ENCODE results near the gene LRRC32. TPM values are rescaled to one million over a fixed set of nuclear protein-coding genes. Genes with fewer than 3 reads are reported as not detected.

LRRC32 gene
- total RNA-seq, 1 donor from 2014 or later = 24.4 TPM

DNA sequence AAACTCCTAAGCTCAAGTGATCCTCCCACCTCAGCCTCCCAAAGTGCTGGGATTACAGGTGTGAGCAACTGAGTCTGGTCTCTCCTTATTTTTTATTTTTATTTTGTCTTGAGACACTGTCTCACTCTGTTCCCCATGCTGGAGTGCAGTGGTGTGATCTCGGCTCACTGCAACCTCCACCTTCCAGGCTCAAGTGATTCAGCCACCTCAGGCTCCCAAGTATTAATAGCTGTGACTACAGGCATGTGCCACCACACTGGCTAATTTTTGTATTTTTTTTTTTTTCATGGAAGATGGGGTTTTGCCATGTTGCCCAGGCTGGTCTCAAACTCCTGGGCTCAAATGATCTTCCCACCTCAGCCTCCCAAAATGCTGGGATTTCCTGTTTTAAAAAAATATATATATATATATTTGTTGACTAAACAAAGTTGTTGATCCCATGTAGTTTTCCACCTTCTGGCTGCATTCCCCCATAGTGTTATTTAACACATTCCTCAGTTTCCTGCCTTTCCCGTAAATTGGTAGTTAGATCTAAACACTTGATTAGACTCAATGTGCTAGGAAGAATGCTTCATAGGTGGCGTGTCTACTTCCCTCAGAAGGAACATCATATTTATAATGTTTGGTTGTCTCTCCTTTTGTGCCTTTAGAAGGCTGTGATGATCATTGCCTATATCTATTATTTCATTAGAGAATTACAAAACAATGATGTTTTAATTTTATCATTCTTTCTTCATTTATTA is 38.8 kb downstream of the LRRC32 start:
- no peaks in the 10 kb centered on the region for H3K36me3 ChIP-seq (ENCODE audit: insufficient read depth, low read length)
- Mint-ChIP-seq H3K27ac (ENCODE audit: unreplicated experiment) (no peak overlapping the region), H3K36me3 (ENCODE audit: low read depth, unreplicated experiment) (peaks cover 5% of the 10 kb centered on the region), H3K27me3 (ENCODE audit: low read depth, unreplicated experiment) (peaks cover 21% of the 10 kb centered on the region), H3K4me3 (ENCODE audit: unreplicated experiment) (no peak overlapping the region), H3K4me1 (ENCODE audit: low read depth, unreplicated experiment) (no peaks in the 10 kb centered on the region), H3K9me3 (ENCODE audit: unreplicated experiment) (peaks cover 7% of the 10 kb centered on the region)
- H3K9me3 ChIP-seq (ENCODE audit: insufficient read depth, low read depth, low read length) = peaks cover 2% of the 10 kb centered on the region
- H3K4me2 ChIP-seq (ENCODE audit: low read length) = no peak overlapping the region
- no peaks in the 10 kb centered on the region for H3K27me3 ChIP-seq (ENCODE audit: insufficient read depth, low read length)
- no peak overlapping the region for H3K4me3 ChIP-seq (ENCODE audit: insufficient read depth, low read depth, low read length)
- H3K4me1 ChIP-seq (ENCODE audit: insufficient read depth, low read length) = peaks cover 12% of the 10 kb centered on the region
- H3K79me2 ChIP-seq (ENCODE audit: insufficient read depth, low read length) = no peaks in the 10 kb centered on the region
- no peak overlapping the region for H3K9ac ChIP-seq (ENCODE audit: low read length)
- H3K27ac ChIP-seq (ENCODE audit: low read depth, low read length) = no peak overlapping the region
- DNase-seq (ENCODE audit: low read depth) = no peak
- no peaks in the 10 kb centered on the region for H4K20me1 ChIP-seq (ENCODE audit: insufficient read depth, low read length)
- H2AFZ ChIP-seq (ENCODE audit: low read depth, low read length) = no peak overlapping the region
- no peak for TF ChIP-seq EZH2 (IDR thresholded peaks at IDR 0.05; ENCODE audit: insufficient read depth, low read length)
- TF ChIP-seq, protein P1, sequence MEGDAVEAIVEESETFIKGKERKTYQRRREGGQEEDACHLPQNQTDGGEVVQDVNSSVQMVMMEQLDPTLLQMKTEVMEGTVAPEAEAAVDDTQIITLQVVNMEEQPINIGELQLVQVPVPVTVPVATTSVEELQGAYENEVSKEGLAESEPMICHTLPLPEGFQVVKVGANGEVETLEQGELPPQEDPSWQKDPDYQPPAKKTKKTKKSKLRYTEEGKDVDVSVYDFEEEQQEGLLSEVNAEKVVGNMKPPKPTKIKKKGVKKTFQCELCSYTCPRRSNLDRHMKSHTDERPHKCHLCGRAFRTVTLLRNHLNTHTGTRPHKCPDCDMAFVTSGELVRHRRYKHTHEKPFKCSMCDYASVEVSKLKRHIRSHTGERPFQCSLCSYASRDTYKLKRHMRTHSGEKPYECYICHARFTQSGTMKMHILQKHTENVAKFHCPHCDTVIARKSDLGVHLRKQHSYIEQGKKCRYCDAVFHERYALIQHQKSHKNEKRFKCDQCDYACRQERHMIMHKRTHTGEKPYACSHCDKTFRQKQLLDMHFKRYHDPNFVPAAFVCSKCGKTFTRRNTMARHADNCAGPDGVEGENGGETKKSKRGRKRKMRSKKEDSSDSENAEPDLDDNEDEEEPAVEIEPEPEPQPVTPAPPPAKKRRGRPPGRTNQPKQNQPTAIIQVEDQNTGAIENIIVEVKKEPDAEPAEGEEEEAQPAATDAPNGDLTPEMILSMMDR (IDR thresholded peaks at IDR 0.05; ENCODE audit: insufficient read depth, low read depth, low read length) = no peak
- FAIRE-seq = no peak

DNA sequence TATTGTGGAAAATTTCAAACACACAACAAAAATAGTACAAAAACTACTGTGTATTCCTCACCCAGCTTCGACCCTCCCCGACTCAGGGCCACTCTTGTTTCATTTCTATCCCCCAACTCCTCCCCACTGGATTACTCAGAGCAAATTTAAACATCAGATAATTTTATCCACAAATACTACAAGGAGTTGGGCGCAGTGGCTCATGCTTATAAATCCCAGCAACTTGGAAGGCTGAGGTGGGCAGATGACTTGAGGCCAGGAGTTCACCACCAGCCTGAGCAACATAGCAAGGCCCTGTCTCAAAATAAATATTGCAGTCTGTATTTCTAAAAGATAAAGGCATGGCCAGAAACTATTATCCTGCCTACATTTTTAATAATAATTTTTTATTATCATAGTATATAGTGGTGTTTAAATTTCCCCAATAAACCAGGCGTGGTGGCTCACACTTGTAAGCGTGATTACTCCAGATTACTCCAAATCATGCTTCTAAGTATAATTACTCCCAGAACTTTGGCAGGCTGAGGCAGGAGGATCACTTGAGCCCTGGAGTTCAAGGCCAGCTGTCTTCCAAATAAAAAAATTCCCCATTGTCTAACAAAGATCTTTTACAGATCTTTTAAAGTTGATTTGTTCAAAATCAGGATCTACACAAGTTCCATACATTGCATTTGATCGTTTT is 39.8 kb downstream of the LRRC32 start:
- Histone ChIP-seq H3K9ac (ENCODE audit: low read length) (no peak overlapping the region), H3K4me2 (ENCODE audit: low read length) (no peak overlapping the region), H3K27ac (ENCODE audit: low read depth, low read length) (no peak overlapping the region), H3K27me3 (ENCODE audit: insufficient read depth, low read length) (no peaks in the 10 kb centered on the region), H3K4me3 (ENCODE audit: insufficient read depth, low read depth, low read length) (no peak overlapping the region), H2AFZ (ENCODE audit: low read depth, low read length) (no peak overlapping the region), H3K4me1 (ENCODE audit: insufficient read depth, low read length) (peaks cover 16% of the 10 kb centered on the region), H3K9me3 (ENCODE audit: insufficient read depth, low read depth, low read length) (peaks cover 2% of the 10 kb centered on the region), H3K36me3 (ENCODE audit: insufficient read depth, low read length) (no peaks in the 10 kb centered on the region), H3K79me2 (ENCODE audit: insufficient read depth, low read length) (no peaks in the 10 kb centered on the region), H4K20me1 (ENCODE audit: insufficient read depth, low read length) (no peaks in the 10 kb centered on the region)
- H3K4me3 Mint-ChIP-seq (ENCODE audit: unreplicated experiment) = no peak overlapping the region
- H3K9me3 Mint-ChIP-seq (ENCODE audit: unreplicated experiment) = peaks cover 10% of the 10 kb centered on the region
- DNase-seq (ENCODE audit: low read depth) (no peak), FAIRE-seq (no peak)
- no peak overlapping the region for H3K27ac Mint-ChIP-seq (ENCODE audit: unreplicated experiment)
- TF ChIP-seq EZH2 (IDR thresholded peaks at IDR 0.05; ENCODE audit: insufficient read depth, low read length) = no peak
- TF ChIP-seq, protein P1 (IDR thresholded peaks at IDR 0.05; ENCODE audit: insufficient read depth, low read depth, low read length) = no peak
- no peaks in the 10 kb centered on the region for H3K4me1 Mint-ChIP-seq (ENCODE audit: low read depth, unreplicated experiment)
- H3K27me3 Mint-ChIP-seq (ENCODE audit: low read depth, unreplicated experiment) = peaks cover 14% of the 10 kb centered on the region
- peaks cover 3% of the 10 kb centered on the region for H3K36me3 Mint-ChIP-seq (ENCODE audit: low read depth, unreplicated experiment)

Measured in astrocyte (in vitro differentiated cells and primary cell).